ENCODE results near the gene DESI2. TPM values are rescaled to one million over a fixed set of nuclear protein-coding genes. Genes with fewer than 3 reads are reported as not detected.

DESI2 gene
- total RNA-seq: 10 to 100 TPM; 29.6 to 29.7 TPM

DNA sequence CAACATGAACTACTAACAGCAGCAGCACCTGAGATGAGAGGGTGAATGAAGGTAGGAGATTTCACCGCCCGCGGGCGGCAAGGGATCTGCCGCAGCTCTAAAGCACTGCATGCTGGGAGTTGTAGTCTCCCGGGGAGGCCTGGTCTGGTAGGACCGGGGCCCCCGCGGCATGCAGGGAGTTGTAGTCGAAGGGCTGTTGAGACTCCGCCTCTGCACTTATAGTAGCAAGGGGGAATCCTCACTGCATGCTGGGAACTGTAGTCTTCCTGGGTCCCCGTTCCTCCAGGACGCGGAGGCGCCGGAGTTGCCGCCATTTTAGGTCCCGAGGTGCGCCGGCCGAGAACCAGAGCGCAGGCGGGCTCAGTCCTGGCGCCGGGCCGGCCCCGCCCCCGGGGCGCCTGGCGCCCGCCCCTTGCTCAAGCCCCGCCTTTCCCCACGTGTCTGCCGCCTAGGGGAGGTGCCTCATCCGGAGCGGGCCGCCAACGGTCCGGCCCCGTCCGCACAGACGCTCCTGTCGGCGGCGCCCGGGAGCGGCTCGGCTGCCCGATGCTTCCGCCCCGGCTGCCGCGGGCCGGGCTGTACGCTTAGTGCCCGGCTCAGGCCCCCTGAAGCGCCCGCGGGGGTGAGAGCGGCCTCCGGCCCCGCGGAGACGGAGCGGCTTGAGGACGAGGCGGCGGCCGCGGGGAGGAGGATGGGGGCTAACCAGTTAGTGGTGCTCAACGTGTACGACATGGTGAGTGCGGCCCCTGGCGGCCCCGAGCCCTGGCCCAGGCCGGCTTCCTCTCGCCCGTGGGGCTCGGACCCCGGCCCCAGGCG, at the start of gene DESI2:
TSS of gene DESI2 (plus strand) at position 504 of the 816 bp plus-strand sequence. CDS start at position 692, 188 bp downstream.
- ChIA-PET POLR2A (interaction anchor here (0.7 kb wide), 1 partner anchor 129 kb away, joined by 3 read pairs; no protein-coding TSS in a partner anchor), CTCF (interaction anchor here (0.6 to 1.0 kb wide), 3 partner anchors 26 to 298 kb away, joined by 3 read pairs; no protein-coding TSS in a partner anchor)
- H3K9me3 Mint-ChIP-seq: no peaks in the 10 kb centered on the region
- H3K4me1 Mint-ChIP-seq: peaks cover 14% of the 10 kb centered on the region
- peak; percentile 99 for DNase-seq
- H3K4me3 Mint-ChIP-seq: peak within 1 kb of the TSS; percentile 80
- H3K36me3 Mint-ChIP-seq (ENCODE audit: low read depth): peaks cover 16% of the 10 kb centered on the region
- H3K27ac Mint-ChIP-seq: peak within 1 kb of the TSS; percentile 90
- no peaks in the 10 kb centered on the region for H3K27me3 Mint-ChIP-seq

DNA sequence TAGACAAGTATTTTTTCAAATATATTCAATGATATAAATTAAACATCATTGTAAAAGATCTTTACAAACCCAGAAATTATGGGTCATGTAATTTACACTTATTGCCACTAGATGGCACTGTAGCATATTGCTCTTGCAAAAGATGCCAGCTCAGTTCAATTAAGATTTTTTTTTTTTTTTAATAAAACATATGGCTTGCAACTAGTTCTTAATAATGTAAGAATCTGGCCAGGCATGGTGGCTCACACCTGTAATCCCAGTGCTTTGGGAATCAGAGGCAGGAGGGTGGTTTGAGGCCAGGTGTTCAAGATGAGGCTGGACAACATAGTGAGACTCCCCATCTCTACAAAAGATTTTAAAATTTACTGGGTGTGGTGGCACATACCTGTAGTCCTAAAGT, 49.4 kb upstream of the DESI2 start:
- Mint-ChIP-seq H3K9me3 (no peaks in the 10 kb centered on the region), H3K36me3 (ENCODE audit: low read depth) (no peaks in the 10 kb centered on the region), H3K27ac (no peak overlapping the region), H3K27me3 (no peaks in the 10 kb centered on the region), H3K4me1 (peaks cover 9% of the 10 kb centered on the region), H3K4me3 (no peak overlapping the region)
- ChIA-PET POLR2A (interaction anchor here (0.6 kb wide), 1 partner anchor 216 kb away, joined by 5 read pairs; no protein-coding TSS in a partner anchor), CTCF (interaction anchor here (0.6 to 3.0 kb wide), 12 partner anchors 25 to 1288 kb away, joined by 3 to 22 read pairs (median 4); no protein-coding TSS in a partner anchor)
- peak; percentile 13 for DNase-seq

DNA sequence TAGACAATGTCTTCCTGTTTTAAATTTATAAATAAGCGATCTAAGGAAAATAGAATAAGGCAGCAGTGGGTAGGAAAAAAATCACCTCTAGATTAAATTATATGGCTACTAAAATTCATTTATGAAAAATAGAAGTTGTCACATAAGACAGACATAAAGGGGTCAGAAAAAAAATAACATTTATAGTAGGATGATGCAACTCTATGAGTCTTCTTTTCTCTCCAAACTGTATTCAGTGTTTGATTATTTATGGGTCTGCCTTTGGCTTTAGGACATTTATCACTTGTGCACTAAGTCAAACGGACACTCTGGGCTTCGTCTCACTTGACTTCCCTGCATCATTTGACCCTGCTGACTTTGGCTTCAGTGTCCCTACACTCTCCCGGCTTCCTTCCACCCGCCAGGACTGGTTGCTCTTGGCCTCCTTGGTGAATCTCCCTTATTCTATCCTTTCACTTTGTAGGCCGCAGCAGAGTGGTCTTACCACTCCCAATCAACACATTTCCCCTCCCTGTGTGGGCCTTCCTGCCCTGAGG, 47.0 kb upstream of the DESI2 start:
- no peak overlapping the region for H3K27ac Mint-ChIP-seq
- no peak for DNase-seq
- no peaks in the 10 kb centered on the region for H3K9me3 Mint-ChIP-seq
- no peak overlapping the region for H3K4me3 Mint-ChIP-seq
- H3K27me3 Mint-ChIP-seq: no peaks in the 10 kb centered on the region
- ChIA-PET CTCF (interaction anchor here (3.0 kb wide), 1 partner anchor 192 kb away, joined by 22 read pairs; no protein-coding TSS in a partner anchor), POLR2A (no interaction called here)
- no peaks in the 10 kb centered on the region for H3K36me3 Mint-ChIP-seq (ENCODE audit: low read depth)
- no peaks in the 10 kb centered on the region for H3K4me1 Mint-ChIP-seq

DNA sequence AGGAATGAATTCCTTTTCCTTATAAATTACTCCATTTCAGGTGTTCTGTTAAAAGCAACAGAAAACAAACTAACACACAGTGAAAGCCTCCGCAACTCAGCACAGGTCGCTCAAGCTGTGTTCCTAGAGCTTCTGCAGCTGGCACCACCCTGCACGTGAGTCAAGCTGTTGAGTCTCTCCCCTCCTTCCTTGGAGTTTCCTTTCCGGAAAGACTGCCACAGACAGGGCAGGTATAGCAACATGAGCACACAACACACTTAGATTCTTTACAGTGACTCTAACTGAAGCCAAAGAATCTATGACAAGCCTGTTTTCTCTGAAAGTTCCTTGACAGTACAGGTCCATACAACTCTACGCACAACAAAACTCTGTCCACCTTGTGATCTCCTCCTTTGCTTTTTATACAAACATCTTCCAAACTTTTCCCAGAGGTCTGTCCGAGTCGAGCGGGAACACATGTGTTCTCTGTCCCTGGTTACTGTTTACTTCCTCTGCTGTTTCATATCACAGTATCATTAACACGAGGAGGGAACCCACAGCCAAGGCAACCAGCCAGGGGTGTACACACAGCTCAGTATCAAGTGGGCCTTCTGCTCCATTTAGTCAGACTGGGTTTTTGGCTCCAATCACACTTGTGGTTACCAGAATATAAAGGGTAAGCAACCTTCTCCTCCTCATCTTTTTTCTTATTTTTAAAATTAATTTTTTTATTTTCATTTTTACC, 38.7 kb upstream of the DESI2 start:
- H3K36me3 Mint-ChIP-seq (ENCODE audit: low read depth): no peaks in the 10 kb centered on the region
- POLR2A ChIA-PET: no interaction called here

DNA sequence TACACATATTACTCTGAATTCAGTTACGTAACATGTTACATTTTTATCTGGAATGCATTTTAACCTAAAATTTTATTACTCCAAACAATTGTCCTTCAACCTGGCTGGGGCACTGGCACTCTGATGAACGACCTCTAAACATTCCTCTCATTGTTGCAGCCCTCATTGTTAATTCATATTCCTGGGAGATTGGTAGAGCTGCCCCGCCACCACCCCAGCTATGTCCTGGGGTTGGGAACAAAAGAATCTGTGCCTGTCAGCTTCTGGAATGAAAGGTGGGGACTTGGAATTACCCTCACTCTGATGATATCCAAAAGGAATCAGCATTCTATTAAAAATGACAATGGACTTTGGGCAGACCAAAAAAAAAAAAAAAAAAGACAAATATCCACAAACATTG, 38.0 kb upstream of the DESI2 start:
- Mint-ChIP-seq H3K27me3 (no peaks in the 10 kb centered on the region), H3K4me1 (no peaks in the 10 kb centered on the region), H3K27ac (no peak overlapping the region), H3K36me3 (ENCODE audit: low read depth) (no peaks in the 10 kb centered on the region), H3K4me3 (no peak overlapping the region), H3K9me3 (no peaks in the 10 kb centered on the region)
- CTCF ChIA-PET: interaction anchor here (0.6 to 0.7 kb wide), 3 partner anchors 55 to 1170 kb away, joined by 3 to 4 read pairs (median 3); no protein-coding TSS in a partner anchor
- POLR2A ChIA-PET: no interaction called here
- DNase-seq: no peak

More for the DNA sequence above, 38.7 kb upstream of the DESI2 start:
- no peak overlapping the region for H3K27ac Mint-ChIP-seq
- no peak overlapping the region for H3K4me3 Mint-ChIP-seq
- H3K9me3 Mint-ChIP-seq: no peaks in the 10 kb centered on the region
- no peaks in the 10 kb centered on the region for H3K27me3 Mint-ChIP-seq
- DNase-seq: no peak
- H3K4me1 Mint-ChIP-seq: no peaks in the 10 kb centered on the region
- CTCF ChIA-PET: interaction anchor here (0.6 to 0.7 kb wide), 3 partner anchors 55 to 1170 kb away, joined by 3 to 4 read pairs (median 3); no protein-coding TSS in a partner anchor

DNA sequence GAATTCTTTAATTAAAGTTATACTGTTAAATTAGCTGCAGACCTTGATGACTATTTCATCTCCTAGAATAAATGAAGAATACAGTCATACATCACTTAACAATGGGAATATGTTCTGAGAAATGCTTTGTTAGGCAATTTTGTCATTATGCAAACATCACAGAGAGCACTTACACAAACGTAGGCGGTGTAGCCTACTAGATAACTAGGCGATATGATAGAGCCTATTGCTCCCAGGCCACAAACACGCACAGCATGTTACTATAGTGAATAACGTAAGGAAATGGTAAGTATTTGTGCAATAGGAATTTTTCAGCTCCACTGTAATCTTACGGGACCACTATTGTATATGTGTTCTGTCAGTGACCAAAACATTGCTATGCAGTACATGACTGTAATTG, 37.6 kb upstream of the DESI2 start:
- no peaks in the 10 kb centered on the region for H3K4me1 Mint-ChIP-seq
- POLR2A ChIA-PET: no interaction called here
- no peak overlapping the region for H3K4me3 Mint-ChIP-seq
- CTCF ChIA-PET: interaction anchor here (0.6 kb wide), 1 partner anchor 54 kb away, joined by 3 read pairs; no protein-coding TSS in a partner anchor
- H3K9me3 Mint-ChIP-seq: no peaks in the 10 kb centered on the region
- H3K27ac Mint-ChIP-seq: no peak overlapping the region
- DNase-seq: no peak
- no peaks in the 10 kb centered on the region for H3K27me3 Mint-ChIP-seq
- no peaks in the 10 kb centered on the region for H3K36me3 Mint-ChIP-seq (ENCODE audit: low read depth)

DNA sequence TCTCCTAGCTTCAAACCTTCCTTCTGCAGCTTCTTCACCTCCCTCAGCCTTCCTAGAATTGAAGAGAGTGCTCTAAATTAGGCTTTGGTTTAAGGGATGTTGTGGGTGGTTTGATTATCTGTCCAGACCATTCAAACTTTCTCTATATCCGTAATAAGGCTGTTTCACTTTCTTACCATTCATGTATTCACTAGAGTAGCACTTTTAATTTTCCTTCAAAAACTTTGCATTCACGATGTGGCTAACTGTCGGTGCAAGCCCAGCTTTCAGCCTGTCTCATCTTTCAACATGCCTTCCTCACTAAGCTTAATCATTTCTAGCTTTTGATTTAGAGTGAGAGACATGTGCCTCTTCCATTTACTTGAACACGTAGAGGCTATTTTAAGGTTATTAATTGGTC, 26.2 kb upstream of the DESI2 start:
- POLR2A ChIA-PET: no interaction called here
- no peaks in the 10 kb centered on the region for H3K9me3 Mint-ChIP-seq
- no peaks in the 10 kb centered on the region for H3K4me1 Mint-ChIP-seq
- H3K27ac Mint-ChIP-seq: no peak overlapping the region
- no peak for DNase-seq
- H3K4me3 Mint-ChIP-seq: no peak overlapping the region
- H3K36me3 Mint-ChIP-seq (ENCODE audit: low read depth): no peaks in the 10 kb centered on the region
- no peaks in the 10 kb centered on the region for H3K27me3 Mint-ChIP-seq
- CTCF ChIA-PET: interaction anchor here (0.6 kb wide), 2 partner anchors 26 to 57 kb away, joined by 3 to 4 read pairs; partner anchors contain the start of gene DESI2

DNA sequence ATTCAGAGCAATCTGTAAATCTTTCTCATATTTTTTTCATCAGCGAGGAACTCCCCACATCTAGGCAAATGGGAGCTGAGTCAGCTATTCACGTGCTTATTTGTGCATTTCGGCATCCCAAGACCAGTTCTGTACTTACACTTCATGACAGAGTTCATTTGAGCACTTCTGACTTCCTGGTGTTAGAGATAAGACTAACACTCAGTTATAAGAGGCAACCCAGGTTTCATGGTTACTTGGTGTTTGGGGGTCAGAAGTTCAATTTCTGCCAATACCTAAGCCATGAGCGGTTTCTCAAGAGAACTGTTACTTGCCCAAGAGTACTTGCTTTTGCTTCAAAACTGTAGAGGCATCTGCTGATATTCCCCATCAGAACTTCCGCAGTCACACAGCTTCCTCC, 24.1 kb upstream of the DESI2 start:
- no peak overlapping the region for H3K4me3 Mint-ChIP-seq
- ChIA-PET CTCF (interaction anchor here (1.0 kb wide), 1 partner anchor 25 kb away, joined by 3 read pairs; no protein-coding TSS in a partner anchor), POLR2A (no interaction called here)

DNA sequence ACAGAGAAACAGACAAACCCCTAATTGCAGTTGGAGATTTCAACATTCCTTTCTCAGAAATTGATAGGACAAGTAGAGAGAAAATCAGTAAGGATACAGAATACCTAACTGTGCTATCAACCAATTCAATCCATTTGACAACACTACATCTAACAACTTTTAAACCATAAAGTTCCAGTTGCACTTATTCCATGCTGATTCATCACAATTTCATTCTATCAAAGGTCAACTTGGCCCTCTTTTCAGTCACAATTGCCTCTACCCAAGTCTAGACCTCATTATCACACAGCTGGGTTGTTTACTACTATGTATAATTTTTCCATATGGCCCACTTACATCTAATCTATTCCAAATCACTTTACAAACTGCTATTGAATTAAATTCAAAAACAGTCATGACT, 19.8 kb upstream of the DESI2 start:
- ChIA-PET CTCF (no interaction called here), POLR2A (no interaction called here)
- no peaks in the 10 kb centered on the region for H3K4me1 Mint-ChIP-seq
- H3K36me3 Mint-ChIP-seq (ENCODE audit: low read depth): no peaks in the 10 kb centered on the region
- no peaks in the 10 kb centered on the region for H3K9me3 Mint-ChIP-seq
- no peak overlapping the region for H3K4me3 Mint-ChIP-seq
- H3K27me3 Mint-ChIP-seq: peaks cover 5% of the 10 kb centered on the region
- no peak for DNase-seq
- H3K27ac Mint-ChIP-seq: no peak overlapping the region

More for the DNA sequence above, 24.1 kb upstream of the DESI2 start:
- H3K27me3 Mint-ChIP-seq: peaks cover 5% of the 10 kb centered on the region
- H3K4me1 Mint-ChIP-seq: no peaks in the 10 kb centered on the region
- no peak for DNase-seq
- H3K27ac Mint-ChIP-seq: no peak overlapping the region
- no peaks in the 10 kb centered on the region for H3K36me3 Mint-ChIP-seq (ENCODE audit: low read depth)
- no peaks in the 10 kb centered on the region for H3K9me3 Mint-ChIP-seq

DNA sequence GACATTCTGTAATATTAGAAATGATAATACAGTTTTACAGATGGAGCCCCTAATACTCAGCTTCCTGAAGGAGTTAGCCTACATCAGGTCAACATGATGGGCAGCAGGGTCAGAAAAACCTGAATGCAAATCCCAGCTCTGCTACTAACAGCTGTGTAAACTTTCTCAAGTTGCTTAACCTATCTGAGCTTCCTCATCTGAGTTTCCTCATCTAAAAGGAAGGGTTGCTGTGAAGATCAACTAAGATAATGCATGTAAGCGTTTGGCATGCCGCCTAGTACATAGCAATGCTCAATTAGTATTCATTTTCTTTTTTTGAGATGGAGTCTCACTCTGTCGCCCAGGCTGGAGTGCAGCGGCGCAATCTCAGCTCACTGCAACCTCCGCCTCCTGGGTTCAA, 18.4 kb upstream of the DESI2 start:
- POLR2A ChIA-PET: no interaction called here
- no peaks in the 10 kb centered on the region for H3K9me3 Mint-ChIP-seq

DNA sequence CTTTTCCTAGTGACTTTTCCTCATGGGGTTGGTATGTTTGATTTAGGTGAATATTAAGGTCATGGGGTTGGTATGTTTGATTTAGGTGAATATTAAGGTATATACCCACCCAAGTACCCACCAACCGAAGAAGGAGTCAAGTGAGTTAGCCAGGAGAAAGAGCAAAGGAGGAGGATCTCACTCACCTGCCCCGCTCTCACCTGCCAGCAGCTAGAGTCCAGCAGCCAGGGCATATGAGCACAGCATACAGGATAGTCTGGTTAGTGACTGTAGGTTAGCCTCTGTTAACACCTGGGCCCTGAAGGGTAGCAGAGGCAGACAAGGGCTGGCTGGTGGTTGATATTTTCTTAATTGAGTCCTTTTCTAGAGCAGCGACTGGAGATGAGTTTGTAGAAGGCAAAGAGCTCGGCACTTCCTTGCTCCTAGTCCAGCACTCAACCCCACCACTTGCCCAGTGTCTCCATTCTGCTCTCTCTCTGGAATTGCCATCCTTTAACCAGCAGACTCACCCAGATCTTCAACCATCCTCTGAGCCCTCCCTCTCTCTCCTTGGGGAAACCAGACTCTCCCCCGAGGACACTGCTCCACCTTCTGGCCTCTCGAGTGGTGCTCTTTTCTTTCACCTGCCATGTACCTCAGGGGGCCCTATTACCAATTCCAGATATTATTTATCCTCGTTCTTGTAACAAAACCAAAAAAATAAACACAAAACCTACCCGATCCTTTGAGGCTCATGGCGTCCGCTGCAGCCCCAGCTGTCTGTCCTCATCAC, 16.3 kb upstream of the DESI2 start:
- Mint-ChIP-seq H3K36me3 (ENCODE audit: low read depth) (no peaks in the 10 kb centered on the region), H3K27me3 (peaks cover 10% of the 10 kb centered on the region), H3K27ac (no peak overlapping the region), H3K4me3 (no peak overlapping the region), H3K9me3 (no peaks in the 10 kb centered on the region), H3K4me1 (no peaks in the 10 kb centered on the region)
- CTCF ChIA-PET: interaction anchor here (0.5 kb wide), 1 partner anchor 242 kb away, joined by 3 read pairs; no protein-coding TSS in a partner anchor
- POLR2A ChIA-PET: no interaction called here
- DNase-seq: no peak

More for the DNA sequence above, 18.4 kb upstream of the DESI2 start:
- no peak for DNase-seq
- no peak overlapping the region for H3K27ac Mint-ChIP-seq
- no peaks in the 10 kb centered on the region for H3K4me1 Mint-ChIP-seq
- no peaks in the 10 kb centered on the region for H3K36me3 Mint-ChIP-seq (ENCODE audit: low read depth)
- CTCF ChIA-PET: no interaction called here
- peaks cover 5% of the 10 kb centered on the region for H3K27me3 Mint-ChIP-seq
- H3K4me3 Mint-ChIP-seq: no peak overlapping the region

DNA sequence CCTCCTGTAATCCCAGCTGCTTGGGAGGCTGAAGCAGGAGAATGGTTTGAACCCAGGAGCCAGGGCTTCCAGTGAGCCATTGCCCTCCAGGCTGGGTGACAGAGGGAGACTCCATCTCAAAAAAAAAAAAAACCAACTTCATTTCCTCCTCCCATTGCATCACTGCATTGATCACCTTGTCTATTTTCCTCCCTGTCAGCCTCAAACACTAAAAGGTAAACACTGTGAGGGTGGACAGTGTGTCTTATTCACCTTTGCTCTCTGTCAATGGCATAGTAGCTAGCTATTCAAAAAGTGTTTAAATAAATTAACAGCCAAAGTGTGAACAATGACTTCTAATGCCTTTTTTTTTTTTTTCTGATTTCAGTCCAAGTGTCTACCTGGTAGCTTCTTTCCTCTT, 13.4 kb upstream of the DESI2 start:
- H3K27ac Mint-ChIP-seq: no peak overlapping the region
- DNase-seq: no peak
- POLR2A ChIA-PET: no interaction called here
- H3K27me3 Mint-ChIP-seq: peaks cover 8% of the 10 kb centered on the region
- CTCF ChIA-PET: interaction anchor here (0.6 to 1.0 kb wide), 3 partner anchors 10 to 19 kb away, joined by 3 to 4 read pairs (median 3); no protein-coding TSS in a partner anchor
- no peaks in the 10 kb centered on the region for H3K4me1 Mint-ChIP-seq
- H3K36me3 Mint-ChIP-seq (ENCODE audit: low read depth): no peaks in the 10 kb centered on the region
- no peak overlapping the region for H3K4me3 Mint-ChIP-seq
- no peaks in the 10 kb centered on the region for H3K9me3 Mint-ChIP-seq
